HPDE6-E6E7 (cell line): Measurements from ENCODE around the gene MRPS18A.

ENCODE experiments used
- DNase-seq: peaks from one replicate; pipeline ENCODE4 v3.0.0; 2011; ENCODE audit warnings: missing footprints; ENCODE audit errors: extremely low spot score

The MRPS18A gene

DNA sequence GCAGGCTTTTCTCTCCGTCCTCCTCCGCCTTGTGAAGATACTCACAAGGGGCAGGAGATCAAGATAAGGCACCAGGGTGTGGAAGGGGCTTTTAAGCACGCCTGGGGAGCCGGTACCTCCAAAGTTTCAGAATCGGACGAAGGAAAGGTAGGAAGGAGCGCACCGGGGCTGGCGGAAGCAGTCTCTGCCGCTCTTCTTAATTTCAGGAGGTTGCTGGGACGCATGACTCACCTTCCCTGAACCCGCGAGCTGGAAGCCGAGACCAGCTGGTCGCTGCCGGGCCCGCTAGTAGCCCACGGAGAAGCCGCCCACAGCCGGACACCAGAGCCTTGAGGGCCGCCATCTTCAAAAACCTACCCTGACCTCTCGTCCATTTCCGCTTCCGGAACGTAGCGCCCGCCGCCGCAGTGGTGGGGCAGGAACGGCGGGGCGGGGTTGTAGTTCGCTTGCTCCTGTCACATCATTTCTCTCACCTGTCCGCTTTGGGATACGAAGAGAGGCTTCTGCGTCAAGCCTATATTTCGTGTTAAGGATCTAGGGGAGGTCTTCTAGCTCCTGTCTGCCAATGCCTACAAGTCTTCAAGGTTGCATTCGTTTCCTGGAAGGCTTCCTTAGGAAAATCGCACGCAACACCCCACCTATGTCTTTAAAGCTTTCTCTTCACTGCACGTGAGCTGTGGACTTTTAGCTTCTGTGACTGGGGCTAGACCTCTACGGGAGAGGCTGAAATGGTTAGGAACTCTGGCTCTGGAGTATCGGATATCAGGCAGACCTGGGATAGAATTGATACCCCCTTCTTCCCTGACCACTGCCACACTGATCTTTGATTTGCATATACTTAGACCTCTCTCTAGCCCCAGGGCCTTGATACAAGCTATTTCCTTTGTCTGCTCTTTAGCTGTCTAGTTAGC is at the start of gene MRPS18A:
MRPS18A (minus strand) TSS at position 355 of the 911 bp plus-strand sequence; CDS start at position 343, 12 bp downstream.
- DNase-seq, result peak; percentile 76

DNA sequence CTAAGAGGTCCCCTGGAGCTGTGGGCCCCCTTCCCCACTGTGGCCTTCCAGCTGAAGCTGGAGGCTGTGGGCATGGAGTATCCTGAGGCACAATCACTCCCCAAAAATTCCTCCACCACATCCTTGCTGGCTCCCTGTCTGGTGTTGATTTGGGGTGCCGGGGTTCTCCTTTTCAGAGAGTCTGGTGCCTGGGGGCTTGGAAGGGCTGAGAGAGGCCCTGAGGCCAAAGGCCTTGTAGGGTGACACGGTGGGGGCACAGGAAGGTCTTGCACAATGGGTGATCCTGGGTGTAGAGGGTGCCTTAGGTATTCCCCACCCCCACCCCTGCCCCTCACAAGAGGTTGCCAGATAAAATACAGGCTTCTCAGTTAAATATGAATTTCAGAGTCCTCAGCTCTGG is 49.3 kb upstream of the MRPS18A start:
- no peak for DNase-seq

DNA sequence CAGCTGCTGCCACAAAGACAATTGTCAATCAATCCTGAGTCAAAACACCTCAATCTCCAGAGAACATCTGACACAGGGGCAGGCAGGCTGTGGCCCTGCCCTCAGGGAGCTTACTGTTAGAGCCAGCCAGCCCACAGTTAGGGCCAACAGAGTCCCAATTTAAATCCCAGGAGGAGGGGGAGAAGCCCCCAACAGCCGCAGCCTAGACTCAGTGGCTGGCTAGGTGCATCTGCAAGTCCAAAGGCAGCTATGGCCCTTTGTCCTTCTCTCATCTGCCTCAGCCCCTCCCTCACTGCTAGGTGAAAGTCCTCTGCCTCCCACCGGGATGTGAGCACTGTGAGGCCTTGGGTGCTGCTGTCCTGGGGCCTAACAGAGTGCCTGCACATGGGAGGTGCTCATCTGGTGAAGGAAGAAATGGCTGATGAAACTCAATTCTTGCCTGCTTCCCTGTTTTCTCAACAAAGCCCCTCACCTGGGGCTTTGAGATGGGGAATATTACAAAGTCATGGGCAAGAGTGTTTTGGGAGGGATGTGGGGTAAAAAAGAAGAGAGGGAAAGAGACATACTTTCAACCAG is 48.7 kb upstream of the MRPS18A start:
- DNase-seq, result no peak

DNA sequence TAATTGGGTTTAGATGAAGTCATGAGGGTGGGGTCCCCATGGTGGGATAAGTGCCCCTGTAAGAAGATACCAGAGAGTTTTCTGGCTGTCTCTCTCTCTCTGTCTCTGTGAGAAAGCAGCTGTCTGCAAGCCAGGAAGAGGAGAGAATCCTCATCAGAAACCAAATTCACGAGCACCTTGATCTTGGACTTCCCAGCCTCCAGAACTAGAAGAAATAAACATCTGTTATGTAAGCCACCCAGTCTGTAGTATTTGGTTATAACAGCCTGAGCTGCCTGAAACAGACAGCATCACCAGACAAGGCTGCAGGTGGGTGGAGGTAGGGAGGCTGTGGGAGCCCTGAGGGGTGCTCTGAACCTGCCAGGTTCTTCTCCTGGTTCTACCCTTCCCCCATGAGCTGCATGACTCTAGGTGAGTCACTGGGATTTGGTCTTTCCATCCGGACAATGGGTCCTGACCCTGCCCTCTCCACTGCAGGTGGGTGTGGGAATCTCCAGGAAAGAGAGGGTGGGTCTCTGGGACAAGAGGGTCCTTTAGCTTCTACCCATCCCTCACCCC is 48.1 kb upstream of the MRPS18A start:
- DNase-seq, result no peak

DNA sequence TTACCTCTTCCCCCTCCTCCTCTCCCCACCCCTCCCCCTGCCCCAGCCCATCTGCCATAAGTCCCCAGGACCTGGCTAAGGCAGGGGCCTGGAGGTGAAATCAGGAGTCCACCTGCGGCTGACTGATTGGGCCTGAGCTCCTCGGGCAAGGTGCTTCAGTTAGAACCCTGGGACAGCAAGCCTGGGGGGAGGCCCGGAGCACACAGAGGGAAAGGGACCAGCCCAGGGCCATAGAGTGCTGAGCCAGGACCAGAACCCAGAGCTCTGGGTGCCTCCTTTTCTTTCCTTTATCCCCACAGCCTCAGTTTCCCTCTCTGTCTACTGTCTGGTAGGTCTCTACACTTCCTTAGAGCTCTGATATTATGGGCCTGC is 46.7 kb upstream of the MRPS18A start:
- DNase-seq, result no peak

GRCh38 chr6:43733471-43734293 is 46.1 kb upstream of the MRPS18A start:
- DNase-seq, result peak; percentile 51

DNA sequence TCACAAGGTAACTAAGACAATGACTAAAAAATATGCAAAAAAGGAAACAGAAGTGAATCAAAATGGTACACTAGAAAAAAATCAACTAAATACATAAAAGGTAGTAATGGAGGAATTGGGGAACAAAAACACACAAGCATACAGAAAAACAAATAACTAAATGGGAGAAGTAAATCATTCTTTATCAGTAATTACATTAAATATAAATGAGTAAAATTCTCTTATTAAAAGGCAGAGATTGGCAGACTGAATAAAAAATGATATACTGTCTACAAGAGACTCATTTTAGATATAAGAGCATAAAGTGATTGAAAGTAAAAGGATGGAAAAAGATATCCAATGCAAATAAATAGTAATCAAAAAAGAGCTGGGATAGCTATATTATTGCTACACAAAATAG is 43.0 kb upstream of the MRPS18A start:
- no peak for DNase-seq

DNA sequence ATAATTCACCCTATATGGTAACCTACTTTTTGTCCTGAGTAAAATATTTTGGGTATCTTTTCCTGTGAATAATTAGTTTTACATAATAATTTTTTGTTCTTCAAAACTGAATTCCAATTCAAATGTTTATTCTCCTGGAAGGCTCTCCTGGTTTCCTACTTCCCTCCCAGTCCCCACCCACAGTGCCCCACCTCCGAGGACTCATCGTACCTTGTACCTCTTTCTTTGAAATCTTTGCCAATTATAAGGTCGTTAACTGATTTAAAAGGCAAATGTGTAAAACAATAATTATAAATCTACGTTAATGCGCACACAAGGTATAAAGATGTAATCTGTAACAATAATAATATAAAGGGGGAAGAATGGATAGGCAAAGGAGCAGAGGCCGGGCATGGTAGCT is 41.9 kb upstream of the MRPS18A start:
- no peak for DNase-seq

- no peak for DNase-seq
Measured at GRCh38 chr6:43728586-43728985, 41.0 kb upstream of the MRPS18A start.

DNA sequence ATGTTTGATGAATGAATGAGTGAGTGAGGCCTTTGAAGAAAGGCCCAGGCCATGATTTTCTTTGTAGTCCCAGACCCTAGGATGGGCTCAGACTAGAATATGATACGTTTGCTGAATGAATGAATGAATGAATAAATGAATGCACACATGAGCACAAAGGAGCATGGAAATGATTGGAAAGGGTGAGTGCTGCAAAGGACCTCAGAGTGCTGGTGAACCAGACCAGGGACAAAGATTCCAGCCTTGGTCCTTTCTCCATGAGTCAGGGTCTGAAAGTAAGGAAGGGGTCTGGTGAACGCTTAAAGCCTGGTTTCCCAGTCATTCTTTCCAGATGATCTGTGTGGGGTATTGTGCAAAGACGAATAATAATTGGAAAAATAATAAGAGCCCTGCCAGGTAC is 40.0 kb upstream of the MRPS18A start:
- no peak for DNase-seq

DNA sequence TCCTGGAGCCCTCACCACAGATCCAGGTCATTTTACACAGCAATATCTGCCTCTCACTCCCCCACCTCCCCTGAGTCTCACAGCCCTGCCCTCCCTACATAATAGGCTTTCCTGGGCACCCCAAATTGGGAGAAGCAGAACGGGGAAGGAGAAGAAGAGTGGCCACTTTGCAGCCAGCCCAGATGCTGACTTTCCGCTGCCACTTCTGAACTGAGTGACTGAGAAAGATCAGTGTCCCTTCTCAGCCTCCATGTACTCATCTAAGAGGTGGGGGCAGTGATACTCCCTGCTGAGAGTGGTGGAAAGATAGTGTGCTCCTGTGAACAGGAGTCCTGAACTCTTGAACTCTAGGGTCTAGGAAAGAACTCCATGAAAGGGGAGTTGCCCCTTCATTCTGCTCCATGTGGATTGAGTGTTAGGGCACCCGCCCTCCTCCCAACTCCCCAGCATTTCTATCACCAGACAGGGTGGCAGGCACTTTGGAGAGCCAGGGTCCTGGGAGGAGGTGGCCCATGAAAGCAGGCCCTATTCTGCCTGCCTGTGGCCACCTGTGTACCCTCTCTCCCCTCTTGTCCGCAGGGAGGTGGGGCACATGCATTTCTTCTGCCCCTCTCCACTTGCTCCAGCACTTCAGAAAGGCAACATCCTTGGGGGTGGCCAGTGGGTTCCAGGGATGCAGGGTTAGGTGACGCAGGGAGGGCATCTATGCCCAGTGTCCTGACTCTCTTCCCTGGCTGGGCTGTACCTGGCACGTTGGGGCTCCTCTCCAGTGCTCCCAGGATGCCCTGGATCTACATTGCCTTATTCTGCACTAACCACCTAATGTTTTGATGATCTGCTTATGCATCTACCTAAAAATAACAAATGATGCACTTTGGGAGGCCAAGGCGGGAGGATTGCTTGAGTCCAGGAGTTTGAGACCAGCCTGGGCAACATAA is 38.3 kb upstream of the MRPS18A start:
- DNase-seq, result no peak

- peak; percentile 93 for DNase-seq
Measured at GRCh38 chr6:43724914-43725642, 37.5 kb upstream of the MRPS18A start.

- DNase-seq, result no peak
Measured at GRCh38 chr6:43724354-43724753, 36.8 kb upstream of the MRPS18A start.

- DNase-seq, result peak; percentile 89
Measured at GRCh38 chr6:43723737-43724295, 36.2 kb upstream of the MRPS18A start.

DNA sequence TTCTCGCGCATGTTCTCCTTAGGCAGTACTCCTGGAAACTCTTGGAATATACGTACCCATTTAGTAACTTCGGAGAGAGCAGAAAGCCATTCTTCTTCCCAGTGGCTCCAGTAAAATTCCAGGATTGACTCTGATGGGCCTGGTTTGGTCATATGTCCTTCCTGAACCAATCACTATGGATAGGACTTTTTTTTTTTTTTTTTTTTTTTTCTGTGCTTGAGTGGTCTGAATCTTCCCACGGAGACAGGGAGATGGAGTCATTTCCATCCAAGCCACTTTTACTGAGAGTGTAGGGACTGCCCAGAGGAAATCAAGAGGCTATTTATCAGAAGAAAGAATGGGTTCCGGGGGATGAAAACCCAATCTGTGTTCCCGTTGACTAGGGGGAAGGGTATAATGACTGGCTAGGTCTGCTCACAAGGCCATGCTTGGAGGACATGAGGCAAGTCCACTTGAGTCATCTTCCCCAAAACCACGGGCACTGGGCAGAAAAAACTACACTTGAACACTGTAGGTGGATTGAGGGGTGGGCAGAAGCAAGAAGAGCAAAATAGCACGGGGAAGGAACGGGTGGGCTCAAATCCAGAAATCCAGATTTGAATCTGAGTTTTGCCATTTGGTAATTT is 35.4 kb upstream of the MRPS18A start:
- no peak for DNase-seq

DNA sequence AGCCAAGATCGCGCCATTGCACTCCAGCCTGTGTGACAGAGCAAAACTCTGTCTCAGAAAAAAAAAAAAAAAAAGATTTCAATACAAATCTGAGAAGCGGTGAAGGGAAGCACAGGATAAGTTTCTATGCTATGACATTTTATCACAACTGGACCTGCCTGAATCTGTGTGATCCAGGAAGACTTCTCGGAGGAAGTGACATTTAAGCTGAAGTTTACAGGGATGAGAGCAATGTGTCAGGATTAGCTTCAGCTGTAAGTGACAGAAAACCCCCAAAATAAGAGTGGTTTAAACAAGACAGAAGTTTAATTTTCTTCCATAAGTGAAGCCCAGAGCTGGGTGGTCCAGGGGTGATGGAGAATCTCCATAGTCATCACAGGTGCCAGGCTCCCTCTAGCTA is 33.4 kb upstream of the MRPS18A start:
- DNase-seq, result no peak

DNA sequence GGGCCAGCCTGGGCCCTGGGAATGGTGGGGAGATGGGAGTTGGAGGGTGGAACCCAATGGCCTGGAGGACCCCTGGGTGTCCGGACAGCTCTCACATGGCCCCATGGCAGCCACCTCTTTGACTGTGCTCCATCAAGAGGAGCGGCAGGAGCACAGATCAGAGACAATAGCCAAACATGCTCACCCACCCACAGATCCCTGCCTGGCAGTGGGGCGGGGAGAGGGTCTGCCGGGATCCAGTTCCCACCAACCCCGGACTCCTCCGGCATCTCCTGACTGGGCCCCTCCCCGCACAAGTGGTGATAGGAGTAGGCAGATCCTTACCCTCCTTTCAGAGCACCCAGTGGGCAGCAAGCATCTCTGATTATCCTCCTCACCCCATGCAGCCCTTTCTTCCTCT is 31.9 kb upstream of the MRPS18A start:
- DNase-seq, result no peak

GRCh38 chr6:43718387-43719105 is 31.0 kb upstream of the MRPS18A start:
- DNase-seq, result no peak

DNA sequence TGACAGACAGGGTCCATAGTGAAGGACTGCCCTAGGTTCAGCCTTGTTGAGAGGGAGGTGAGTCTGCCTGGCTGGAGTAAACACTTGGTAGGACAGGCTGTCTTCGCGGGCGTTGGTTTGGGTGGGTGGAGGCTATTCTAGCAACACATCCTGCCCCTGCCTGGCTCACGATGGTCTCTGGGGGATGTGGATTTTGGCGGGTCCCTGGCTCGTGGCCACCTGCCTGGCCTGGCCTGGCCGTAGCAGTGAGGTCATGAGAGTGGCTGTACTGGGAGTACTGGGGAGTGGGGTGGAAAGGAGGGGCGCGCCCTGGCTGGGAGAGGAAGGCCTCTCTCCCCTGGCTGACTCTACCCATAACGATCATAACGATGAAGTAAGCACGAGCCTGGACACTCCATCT is 30.2 kb upstream of the MRPS18A start:
- DNase-seq, result no peak
